Adrenal gland (tissue), 5 donors: Measurements from ENCODE around the gene ELMO3.

ENCODE experiments used
- POLR2A ChIP-seq, 2 donors: fragments of 450-650 bp; IDR thresholded peaks; one replicate each; pipeline ENCODE4 v1.6.1; 2017; ENCODE audit warnings: antibody characterized with exemption in 2 of 2, mild to moderate bottlenecking in 2 of 2, moderate library complexity in 1 of 2
- TF ChIP-seq, protein P1 (sequence below), 6 experiments: fragments of 450-650 bp in 4 of 6; fragments of 200-600 bp in 2 of 6; sonication (generic) in 1 of 6; IDR thresholded peaks; 1 replicate in 5 of 6; 2 replicates in 1 of 6; pipeline versions ENCODE4 v1.5.1 to v1.8.0; 2016 to 2021; ENCODE audit warnings: antibody characterized with exemption in 6 of 6, mild to moderate bottlenecking in 2 of 6, moderate library complexity in 1 of 6
- donor health status: DM: no; HTN: no; CAD: no.

DNA sequence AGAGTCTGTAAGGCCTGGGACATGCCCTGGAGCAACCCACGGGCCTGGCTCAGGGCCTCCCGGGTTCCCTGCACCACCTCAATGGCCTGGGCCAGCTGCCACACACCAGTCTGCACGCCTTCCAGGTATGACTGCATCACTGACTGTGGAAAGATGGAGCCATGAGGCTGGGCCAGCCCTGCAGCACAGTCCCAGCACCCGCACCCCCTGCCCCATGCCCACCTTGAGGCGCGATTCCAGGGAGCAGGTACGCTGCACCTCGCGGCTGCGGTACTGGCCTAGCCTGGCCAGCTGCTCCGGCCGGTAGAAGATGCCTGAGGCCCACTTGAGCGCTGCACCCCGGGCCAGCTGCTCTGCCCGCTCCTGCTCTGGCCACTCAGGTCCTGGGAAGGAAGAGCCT lies 10.1 kb upstream of the ELMO3 start:
- TF ChIP-seq POLR2A (IDR thresholded peaks at IDR 0.05): no peak
- TF ChIP-seq, protein P1, sequence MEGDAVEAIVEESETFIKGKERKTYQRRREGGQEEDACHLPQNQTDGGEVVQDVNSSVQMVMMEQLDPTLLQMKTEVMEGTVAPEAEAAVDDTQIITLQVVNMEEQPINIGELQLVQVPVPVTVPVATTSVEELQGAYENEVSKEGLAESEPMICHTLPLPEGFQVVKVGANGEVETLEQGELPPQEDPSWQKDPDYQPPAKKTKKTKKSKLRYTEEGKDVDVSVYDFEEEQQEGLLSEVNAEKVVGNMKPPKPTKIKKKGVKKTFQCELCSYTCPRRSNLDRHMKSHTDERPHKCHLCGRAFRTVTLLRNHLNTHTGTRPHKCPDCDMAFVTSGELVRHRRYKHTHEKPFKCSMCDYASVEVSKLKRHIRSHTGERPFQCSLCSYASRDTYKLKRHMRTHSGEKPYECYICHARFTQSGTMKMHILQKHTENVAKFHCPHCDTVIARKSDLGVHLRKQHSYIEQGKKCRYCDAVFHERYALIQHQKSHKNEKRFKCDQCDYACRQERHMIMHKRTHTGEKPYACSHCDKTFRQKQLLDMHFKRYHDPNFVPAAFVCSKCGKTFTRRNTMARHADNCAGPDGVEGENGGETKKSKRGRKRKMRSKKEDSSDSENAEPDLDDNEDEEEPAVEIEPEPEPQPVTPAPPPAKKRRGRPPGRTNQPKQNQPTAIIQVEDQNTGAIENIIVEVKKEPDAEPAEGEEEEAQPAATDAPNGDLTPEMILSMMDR (IDR thresholded peaks at IDR 0.05): no peak
